ENCODE data around the gene MRM2.

MRM2 gene

GRCh38 chr7:2264158-2264557 is 22.2 kb upstream of the MRM2 start:
- DNase-seq, result no peak

- no peak for DNase-seq
These were observed 21.2 kb upstream of the MRM2 start for GRCh38 chr7:2263176-2263575.

- peak; percentile 30 for DNase-seq
These were observed 19.6 kb upstream of the MRM2 start for GRCh38 chr7:2261611-2262010.

GRCh38 chr7:2260820-2261219 is 18.8 kb upstream of the MRM2 start:
- DNase-seq, result no peak

- no peak for DNase-seq
These were observed 17.5 kb upstream of the MRM2 start for GRCh38 chr7:2259480-2259879.

GRCh38 chr7:2258661-2259365 is 16.8 kb upstream of the MRM2 start:
- no peak for DNase-seq

DNA sequence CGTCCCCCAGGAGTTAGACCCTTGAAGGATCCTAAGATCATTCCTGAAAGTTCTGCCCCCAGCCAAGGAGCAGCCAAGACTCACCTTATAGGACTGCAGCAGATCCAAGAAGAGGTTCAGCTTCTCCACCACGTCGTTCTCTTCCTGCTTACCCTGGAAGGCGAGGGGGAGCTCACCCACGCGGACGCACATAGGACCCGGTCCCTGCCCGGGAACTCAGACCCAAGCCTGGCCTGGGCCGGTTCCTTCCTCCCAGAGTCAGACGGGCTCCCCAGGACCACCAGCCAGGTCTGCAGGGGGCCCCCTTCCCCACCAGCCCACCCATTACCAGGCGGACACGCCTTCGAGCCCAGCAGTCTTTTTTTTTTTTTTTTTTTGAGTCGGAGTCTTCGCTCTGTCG is 15.6 kb upstream of the MRM2 start:
- no peak for DNase-seq

GRCh38 chr7:2257046-2257551 is 15.1 kb upstream of the MRM2 start:
- DNase-seq, result no peak

DNA sequence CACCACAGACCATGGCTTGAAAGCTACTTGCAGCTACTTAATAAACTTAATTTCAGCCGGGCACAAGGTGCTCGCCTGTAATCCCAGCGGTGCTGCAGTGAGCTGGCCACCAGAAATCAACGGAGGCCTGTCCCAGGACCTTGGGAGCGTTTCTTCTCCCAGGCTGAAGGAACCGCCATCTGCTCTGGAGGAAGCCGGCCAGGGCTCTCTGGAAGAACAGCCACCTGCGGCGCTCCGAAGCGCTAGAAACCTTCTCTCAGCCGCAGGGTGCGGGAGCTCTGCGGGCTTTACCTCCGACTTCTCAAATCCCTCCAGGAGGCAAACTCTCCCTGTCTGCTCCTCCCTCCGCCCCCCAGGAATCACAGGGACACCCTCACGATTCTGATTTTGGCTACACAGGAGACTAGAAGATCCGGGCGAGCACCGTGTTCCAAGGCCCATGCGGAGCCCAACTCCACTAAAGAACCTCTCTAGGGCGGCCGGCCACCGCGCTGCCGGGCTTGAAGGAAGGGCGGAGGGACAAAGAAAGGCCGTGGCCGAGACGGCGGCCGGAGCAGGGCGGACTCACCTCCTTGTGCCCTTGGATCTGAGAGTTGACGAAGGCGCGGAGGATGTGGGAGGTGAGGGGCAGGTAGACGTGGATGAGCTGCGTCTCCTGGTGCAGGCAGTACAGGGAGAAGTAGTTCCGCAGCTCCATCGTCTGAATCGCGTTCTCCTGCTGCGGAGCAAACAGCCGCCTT is 14.5 kb upstream of the MRM2 start:
- DNase-seq, result no peak

DNA sequence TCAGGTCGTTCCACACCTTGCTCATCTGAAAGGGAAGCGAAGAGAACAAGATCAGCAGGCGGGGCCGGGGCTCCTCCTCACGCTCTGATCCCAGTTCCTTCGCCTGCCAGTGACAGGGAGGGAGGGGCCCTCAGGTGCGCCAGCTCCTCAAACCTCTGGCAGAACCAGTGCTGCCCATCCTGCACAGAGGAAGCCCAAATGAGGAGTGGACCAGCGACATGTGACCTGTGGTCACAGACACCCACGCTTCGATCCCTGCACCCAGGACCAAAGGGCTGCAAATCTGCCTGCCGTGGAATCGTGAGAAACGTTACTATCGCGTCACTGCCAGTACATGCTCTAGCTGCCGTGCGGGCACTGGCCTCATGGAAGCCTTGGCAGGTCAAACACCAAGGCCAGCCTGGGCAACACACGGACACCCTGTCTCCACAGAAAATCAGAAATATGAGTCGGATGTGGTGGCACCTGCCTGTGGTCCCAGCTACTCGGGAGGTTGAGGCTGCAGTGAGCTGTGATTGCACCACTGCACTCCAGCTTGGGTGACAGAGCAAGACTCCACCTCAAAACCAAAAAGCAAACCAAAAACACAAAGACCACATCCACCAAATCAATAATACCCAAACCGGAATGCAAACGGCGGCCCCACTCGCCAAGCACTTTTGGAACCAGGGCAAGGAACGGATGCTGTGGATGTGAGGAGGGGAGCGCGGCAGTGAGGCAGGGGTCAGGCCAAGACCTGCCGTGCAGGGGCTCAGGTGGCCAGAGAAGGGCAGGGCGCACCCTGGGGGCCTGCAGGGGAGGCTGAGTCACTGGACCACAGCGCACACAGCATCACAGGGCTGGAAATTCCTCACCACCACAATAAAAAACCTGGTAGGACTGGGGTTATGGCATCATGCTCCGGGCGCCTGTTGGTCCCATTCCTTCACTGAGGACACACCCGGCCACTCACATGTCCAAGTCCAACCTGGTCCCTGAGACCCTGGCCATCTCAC is 13.4 kb upstream of the MRM2 start:
- DNase-seq, result no peak

GRCh38 chr7:2254429-2255144 is 12.6 kb upstream of the MRM2 start:
- no peak for DNase-seq

DNA sequence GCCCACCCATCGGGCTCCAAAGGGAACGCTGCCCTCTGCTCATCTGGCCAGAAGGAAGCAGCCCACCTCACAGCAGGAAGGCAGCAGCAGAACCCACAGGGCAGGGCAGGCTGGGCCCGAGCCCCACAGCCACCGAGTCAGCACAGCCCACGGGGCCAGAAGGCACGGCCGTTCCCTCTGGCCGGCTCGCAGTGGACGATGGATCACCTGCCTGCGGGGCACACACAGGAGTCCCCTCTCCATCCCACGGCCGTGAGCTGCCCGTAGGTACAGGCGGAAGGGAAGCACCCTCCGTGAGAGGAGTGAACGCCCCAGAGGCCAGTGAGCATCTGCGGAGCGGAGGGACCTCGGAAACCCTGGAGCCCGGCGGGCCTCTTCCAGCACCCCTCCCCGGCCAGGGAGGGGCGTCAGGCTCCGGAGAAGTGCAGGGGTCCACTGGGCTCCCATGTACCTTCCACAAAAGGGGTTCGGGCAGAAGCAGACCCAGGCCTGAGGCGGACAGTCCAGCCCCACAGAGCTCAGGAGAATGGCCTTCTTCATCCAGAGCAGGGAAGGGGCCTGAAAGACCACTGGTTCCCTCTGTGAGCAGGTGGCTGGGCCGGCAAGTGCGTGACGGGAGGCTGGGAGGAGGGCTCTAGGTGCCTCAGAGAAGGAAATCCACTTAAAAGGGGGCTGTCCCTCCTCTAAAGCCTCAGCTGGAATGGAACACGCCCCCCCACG is 11.7 kb upstream of the MRM2 start:
- no peak for DNase-seq

DNA sequence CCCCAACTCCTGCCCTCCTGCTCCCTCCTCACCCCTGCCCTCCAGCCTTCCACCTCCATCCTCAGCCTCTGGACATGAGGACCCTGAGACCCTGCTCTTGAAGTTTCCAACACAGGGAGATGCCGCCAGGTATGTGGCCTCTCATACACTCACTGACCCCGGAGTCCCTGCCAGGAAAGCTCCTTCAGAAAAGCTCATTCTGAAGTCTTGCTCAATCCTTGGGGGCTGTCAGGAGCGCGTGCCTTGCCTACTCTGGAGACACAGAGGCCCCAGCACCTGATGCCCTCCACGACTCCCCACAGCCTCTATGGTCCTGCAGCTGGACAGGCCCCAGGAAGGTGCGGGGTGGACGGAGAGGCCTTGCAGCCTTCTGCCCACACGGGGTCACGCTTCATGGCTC is 11.0 kb upstream of the MRM2 start:
- no peak for DNase-seq

GRCh38 chr7:2251841-2252771 is 10.1 kb upstream of the MRM2 start:
- DNase-seq, result peak; percentile 39

DNA sequence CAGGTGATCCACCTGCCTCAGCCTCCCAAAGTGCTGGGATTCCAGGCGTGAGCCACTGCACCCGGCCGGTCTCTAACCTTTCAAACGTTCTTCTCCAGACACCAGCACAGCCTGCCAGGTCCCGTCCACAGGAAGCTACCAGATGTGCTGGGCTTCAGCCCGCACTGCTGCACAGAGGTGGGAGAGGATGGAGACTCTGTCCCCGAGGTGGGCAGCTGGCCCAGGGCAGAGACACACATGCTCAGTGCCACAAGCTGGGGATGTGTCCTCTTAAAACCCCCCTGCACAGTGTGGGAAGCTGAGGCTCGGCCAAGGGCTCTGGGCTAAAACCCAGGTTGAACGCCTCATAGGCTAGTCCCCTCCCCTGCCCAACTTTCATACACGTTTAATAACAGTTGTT is 9.4 kb upstream of the MRM2 start:
- no peak for DNase-seq

DNA sequence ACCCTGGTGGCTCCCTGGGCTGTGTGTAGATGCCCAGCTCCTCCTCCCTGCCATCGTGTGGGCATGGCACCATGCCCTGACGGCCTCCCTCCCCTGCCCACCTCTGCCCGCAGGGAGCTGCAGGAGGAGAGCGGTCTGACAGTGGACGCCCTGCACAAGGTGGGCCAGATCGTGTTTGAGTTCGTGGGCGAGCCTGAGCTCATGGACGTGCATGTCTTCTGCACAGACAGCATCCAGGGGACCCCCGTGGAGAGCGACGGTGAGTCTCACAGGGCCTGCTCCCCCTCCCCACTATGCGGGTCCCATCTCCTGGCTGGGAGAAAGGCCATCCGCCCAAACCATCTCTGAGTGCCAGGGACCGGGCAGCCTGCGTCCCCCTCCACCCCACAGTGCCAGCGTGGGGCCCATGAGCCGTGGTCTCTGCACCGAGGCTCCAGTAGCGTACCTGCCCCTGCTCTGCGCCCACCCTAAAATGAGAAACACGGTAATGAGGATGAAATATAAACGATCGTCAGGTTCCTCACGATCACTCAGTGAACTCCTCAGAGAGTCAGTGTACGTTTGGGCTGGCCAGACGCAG is 7.8 kb upstream of the MRM2 start:
- DNase-seq, result no peak

DNA sequence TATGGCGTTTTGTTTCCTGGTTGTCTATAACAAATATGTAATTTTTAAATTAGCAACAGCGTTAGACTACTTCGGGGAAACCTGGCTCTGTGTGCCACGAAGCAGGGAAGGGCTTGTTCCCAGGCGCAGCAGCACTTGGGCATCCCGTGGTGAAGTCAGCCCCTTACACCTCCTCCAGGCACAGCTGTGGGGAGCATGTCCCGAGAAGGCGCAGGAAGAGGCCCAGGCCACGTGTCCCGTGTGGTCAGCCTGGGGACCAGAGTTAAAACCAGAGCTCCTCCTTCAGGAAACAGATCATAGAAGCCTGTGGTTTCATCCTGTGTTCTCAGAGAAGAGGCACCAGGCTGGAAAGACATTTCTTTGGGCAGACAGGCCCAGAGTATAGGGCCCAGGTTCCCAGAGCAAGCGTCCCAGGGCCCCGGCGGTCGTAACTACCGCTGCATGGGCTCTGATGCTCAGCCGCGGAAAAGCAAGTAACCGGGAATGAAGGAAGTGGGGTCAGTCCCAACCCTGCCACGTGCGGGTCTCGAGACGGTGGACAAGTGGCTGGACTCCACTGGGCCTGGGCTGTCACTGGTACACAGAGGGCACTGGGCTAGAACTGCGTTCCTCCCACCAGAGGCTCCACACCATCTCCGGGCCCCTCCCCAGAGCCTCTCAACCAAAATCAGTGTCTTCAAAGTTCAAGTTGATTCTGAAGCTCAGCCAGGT is 7.1 kb upstream of the MRM2 start:
- peak; percentile 94 for DNase-seq

- no peak for DNase-seq
These were observed 5.4 kb upstream of the MRM2 start for GRCh38 chr7:2247141-2247995.
